ENCODE measurements around the gene COL26A1.
A peak's percentile ranks its signal among the peaks of the same experiment; 100 is the strongest.

Gene COL26A1

GRCh38 chr7:101368422-101369165 lies 5.9 kb downstream of the COL26A1 start:
- DNase-seq: no peak

GRCh38 chr7:101370836-101371235 lies 8.2 kb downstream of the COL26A1 start:
- no peak for DNase-seq

- DNase-seq: no peak
Measured at GRCh38 chr7:101373812-101374614, 11.3 kb downstream of the COL26A1 start.

GRCh38 chr7:101374990-101375389 lies 12.3 kb downstream of the COL26A1 start:
- no peak for DNase-seq

GRCh38 chr7:101376601-101377000 lies 13.9 kb downstream of the COL26A1 start:
- no peak for DNase-seq

- DNase-seq: no peak
Measured at GRCh38 chr7:101377189-101377736, 14.6 kb downstream of the COL26A1 start.

- DNase-seq: peak; percentile 35
Measured at GRCh38 chr7:101378751-101379174, 16.1 kb downstream of the COL26A1 start.

GRCh38 chr7:101379302-101379701 lies 16.6 kb downstream of the COL26A1 start:
- no peak for DNase-seq

- DNase-seq: no peak
Measured at GRCh38 chr7:101381549-101382111, 19.0 kb downstream of the COL26A1 start.

GRCh38 chr7:101382937-101383336 lies 20.3 kb downstream of the COL26A1 start:
- DNase-seq: no peak

GRCh38 chr7:101386177-101386557 lies 23.5 kb downstream of the COL26A1 start:
- no peak for DNase-seq

GRCh38 chr7:101386558-101387231 lies 24.0 kb downstream of the COL26A1 start:
- peak; percentile 64 for DNase-seq

GRCh38 chr7:101390901-101391301 lies 28.2 kb downstream of the COL26A1 start:
- peak; percentile 51 for DNase-seq

- no peak for DNase-seq
Measured at GRCh38 chr7:101391991-101392390, 29.3 kb downstream of the COL26A1 start.

- DNase-seq: no peak
Measured at GRCh38 chr7:101393865-101394264, 31.2 kb downstream of the COL26A1 start.

GRCh38 chr7:101395376-101395775 lies 32.7 kb downstream of the COL26A1 start:
- no peak for DNase-seq

- DNase-seq: no peak
Measured at GRCh38 chr7:101397243-101397642, 34.6 kb downstream of the COL26A1 start.

GRCh38 chr7:101397770-101398324 lies 35.2 kb downstream of the COL26A1 start:
- no peak for DNase-seq

GRCh38 chr7:101398396-101399289 lies 36.0 kb downstream of the COL26A1 start:
- no peak for DNase-seq

GRCh38 chr7:101399759-101400158 lies 37.1 kb downstream of the COL26A1 start:
- DNase-seq: no peak

- no peak for DNase-seq
Measured at GRCh38 chr7:101400751-101401150, 38.1 kb downstream of the COL26A1 start.

Data from right kidney (tissue), 1 donor.